H1 (cell line): Measurements from ENCODE around the gene EAPP. TPM values are rescaled to one million over a fixed set of nuclear protein-coding genes. Genes with fewer than 3 reads are reported as not detected.

Experiments
- CEBPB ChIP-seq: IDR thresholded peaks from 2 replicates; pipeline ENCODE4 v1.6.1; 2012; ENCODE audit warnings: low read depth, low read length
- KDM4A ChIP-seq: IDR thresholded peaks from one replicate; pipeline ENCODE4 v1.7.1; 2012; ENCODE audit warnings: low read depth, mild to moderate bottlenecking, moderate library complexity, low read length, inconsistent platforms; ENCODE audit not compliant: severe bottlenecking
- polyA plus RNA-seq, 7 experiments: library from polyadenylated mRNA; depleted of rRNA in 3 of 7; stranded (reverse) in 5 of 7; unstranded in 2 of 7; fragments of >200 nt in 5 of 7; fragments of 200-250 nt in 2 of 7; gene quantifications; 1 replicate in 5 of 7; 2 replicates in 1 of 7; 4 replicates in 1 of 7; pipeline versions ENCODE4 v1.2.1 to v1.2.3, GENCODE V29; 2011 to 2013; ENCODE audit warnings: missing spikeins in 2 of 7, mixed read lengths in 2 of 7
- small RNA-seq: library from polyadenylated mRNA; stranded (forward); fragments of <200 nt; extraction: miRNeasy Mini kit (QIAGEN cat#:217004); gene quantifications from one replicate; pipeline ENCODE3, GENCODE V24; 2013; ENCODE audit not compliant: insufficient read depth
- total RNA-seq: library from RNA; stranded (reverse); fragmentation: NEBNext Ultra II Directional; extraction: Animal tissue kit (Norgen Biotek cat#: 25700); gene quantifications from 2 replicates; pipeline ENCODE4 v1.2.1, GENCODE V29; 2021

EAPP gene
- total and polyA plus RNA-seq, 2 of the 8 experiments (the other 6 are each of a cell fraction or from before 2014, with no cell fraction given) = 18.3 to 28.7 TPM

DNA sequence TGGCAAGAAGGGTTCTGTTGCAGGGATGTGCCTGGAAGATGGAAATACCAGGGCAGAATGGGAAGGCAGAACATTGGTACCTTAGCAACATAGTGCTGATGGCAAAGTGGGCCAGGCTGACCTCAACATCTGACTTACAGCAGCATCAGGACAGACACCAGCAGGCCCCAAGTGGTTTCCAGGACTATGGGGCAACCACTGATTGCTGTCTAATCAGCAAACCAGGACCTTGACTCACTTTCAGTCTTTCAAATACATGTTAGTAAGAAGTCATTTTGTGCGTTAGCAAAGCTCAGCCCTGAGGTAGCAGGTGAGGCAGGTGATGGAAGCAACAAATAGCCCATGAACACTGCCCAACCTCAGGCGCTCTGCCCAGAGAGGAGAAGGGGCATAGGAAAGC is 72.8 kb downstream of the EAPP start (continued):
- TF ChIP-seq KDM4A = no peak
- TF ChIP-seq CEBPB = no peak

Small RNA genes lying within 50 kb of the gene (small RNA-seq; reads per million reads assigned to genes)
- not detected for gene RNU1-27P
- gene RNU1-28P = not detected

Other genes with a start within 250 kb of the EAPP start
- 23.5 and 24.9 TPM in 2 replicates for gene SPTSSA, start 77.5 kb downstream of the EAPP start, total RNA-seq
- 24.1 and 28.5 TPM in 2 replicates for gene SPTSSA, start 77.5 kb downstream of the EAPP start, polyA plus RNA-seq (2011; rRNA removed)
- gene SNX6, start 90.4 kb upstream of the EAPP start, total RNA-seq = 54.8 and 71.1 TPM in 2 replicates
- gene SNX6, start 90.4 kb upstream of the EAPP start, polyA plus RNA-seq (2011; rRNA removed) = 28.0 and 53.4 TPM in 2 replicates
- gene CFL2, start 174.9 kb upstream of the EAPP start, total RNA-seq = 18.1 and 20.5 TPM in 2 replicates
- gene CFL2, start 174.9 kb upstream of the EAPP start, polyA plus RNA-seq (2011; rRNA removed) = 5.2 and 9.7 TPM in 2 replicates